Medulla oblongata (tissue), 1 donor: ENCODE results near the gene GPR78.

Source experiments
- DNase-seq: peaks from one replicate; pipeline ENCODE4 v3.0.0-alpha.2; 2015; ENCODE audit errors: extremely low spot score

Gene GPR78

GRCh38 chr4:8586246-8586645 lies 6.1 kb downstream of the GPR78 start:
- DNase-seq = no peak

GRCh38 chr4:8586671-8587468 lies 6.7 kb downstream of the GPR78 start:
- no peak for DNase-seq

GRCh38 chr4:8587469-8588195 lies 7.4 kb downstream of the GPR78 start:
- DNase-seq = no peak

- no peak for DNase-seq
Measured at GRCh38 chr4:8588196-8588470, 7.9 kb downstream of the GPR78 start.

GRCh38 chr4:8589336-8589735 lies 9.1 kb downstream of the GPR78 start:
- no peak for DNase-seq

GRCh38 chr4:8589823-8590545 lies 9.8 kb downstream of the GPR78 start:
- DNase-seq = no peak

- no peak for DNase-seq
Measured at GRCh38 chr4:8590546-8590880, 10.3 kb downstream of the GPR78 start.

GRCh38 chr4:8591114-8591513 lies 10.9 kb downstream of the GPR78 start:
- DNase-seq = no peak

GRCh38 chr4:8591626-8592365 lies 11.6 kb downstream of the GPR78 start:
- no peak for DNase-seq

GRCh38 chr4:8592366-8593263 lies 12.4 kb downstream of the GPR78 start, which contains the start of gene CPZ:
Gene CPZ, plus strand, starts transcription at chr4:8592765. Its CDS starts 69 bp downstream, at chr4:8592834.
- DNase-seq = no peak

- no peak for DNase-seq
Measured at GRCh38 chr4:8593264-8594096, 13.3 kb downstream of the GPR78 start.

GRCh38 chr4:8594097-8595038 lies 14.2 kb downstream of the GPR78 start:
- peak; percentile 80 for DNase-seq

- no peak for DNase-seq
Measured at GRCh38 chr4:8595237-8596087, 15.3 kb downstream of the GPR78 start.

GRCh38 chr4:8596891-8597290 lies 16.7 kb downstream of the GPR78 start:
- DNase-seq = no peak

GRCh38 chr4:8597319-8597718 lies 17.1 kb downstream of the GPR78 start:
- no peak for DNase-seq

GRCh38 chr4:8597791-8598190 lies 17.6 kb downstream of the GPR78 start:
- no peak for DNase-seq

- no peak for DNase-seq
Measured at GRCh38 chr4:8598391-8599090, 18.3 kb downstream of the GPR78 start.

GRCh38 chr4:8599091-8599460 lies 18.9 kb downstream of the GPR78 start:
- no peak for DNase-seq
